ENCODE data around the gene GPR33.
"Not testable (repeated sequence)": the region's sequence is repeated elsewhere in the genome, so short reads cannot be mapped to it uniquely, and the experiment has no call there.

Gene GPR33

GRCh38 chr14:31449136-31449535 lies 38.7 kb downstream of the GPR33 start:
- H3K36me3 ChIP-seq, result peaks cover 11 to 71% (median 44%) of the 10 kb centered on the region in 11 experiments; a peak in 20 of 22 replicates

DNA sequence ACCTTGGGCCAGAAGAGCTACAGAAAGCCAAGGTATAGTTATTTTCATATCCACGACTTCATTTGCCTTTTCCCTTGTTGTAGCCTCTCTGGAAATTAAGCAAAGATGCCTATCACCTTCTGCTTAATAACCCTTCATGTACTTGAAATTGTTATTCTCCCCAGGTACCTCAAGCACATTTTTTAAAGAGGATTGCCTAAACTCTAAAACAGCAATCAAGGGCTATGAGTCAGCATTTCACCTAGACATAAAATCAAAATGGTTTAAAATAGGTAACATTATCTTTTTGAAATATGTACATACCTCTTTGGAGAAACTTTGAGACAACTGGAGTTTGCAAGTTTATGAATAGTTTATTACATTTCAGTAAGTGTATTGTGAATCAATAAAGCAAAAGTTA lies 42.1 kb downstream of the GPR33 start:
- H3K27me3 ChIP-seq, result no peaks in the 10 kb centered on the region
- no peak overlapping the region for H3K4me3 ChIP-seq
- peaks cover 0 to 48% (median 21%) of the 10 kb centered on the region in 11 experiments; a peak in 13 of 22 replicates for H3K36me3 ChIP-seq
- no peaks in the 10 kb centered on the region for H3K4me1 ChIP-seq
- no peak for TF ChIP-seq Cebpa-rat (IDR thresholded peaks at IDR 0.05)
- H3K9ac ChIP-seq, result no peak overlapping the region
- H4K20me1 ChIP-seq, result no peaks in the 10 kb centered on the region
- H3K9me3 ChIP-seq (replicated peaks in 1 of 11), result 0 out of 22 replicates have a peak, but pooled peaks cover 0 to 4% (median 0%) of the 10 kb centered on the region in 11 experiments
- no peak overlapping the region for H3K4me2 ChIP-seq
- no peak overlapping the region for H3K27ac ChIP-seq

More at GRCh38 chr14:31449136-31449535, 38.7 kb downstream of the GPR33 start:
- Histone ChIP-seq H3K27me3 (no peaks in the 10 kb centered on the region), H3K9ac (no peak overlapping the region), H3K27ac (no peak overlapping the region), H3K4me3 (no peak overlapping the region), H3K4me2 (no peak overlapping the region), H4K20me1 (no peaks in the 10 kb centered on the region), H3K9me3 (replicated peaks in 1 of 11) (0 out of 22 replicates have a peak, but pooled peaks cover 0 to 1% (median 0%) of the 10 kb centered on the region in 11 experiments), H3K4me1 (no peaks in the 10 kb centered on the region)
- no peak for TF ChIP-seq Cebpa-rat (IDR thresholded peaks at IDR 0.05)

GRCh38 chr14:31442284-31442683 lies 45.6 kb downstream of the GPR33 start:
- no peaks in the 10 kb centered on the region for H3K27me3 ChIP-seq
- H4K20me1 ChIP-seq, result no peaks in the 10 kb centered on the region
- no peak overlapping the region for H3K4me3 ChIP-seq
- TF ChIP-seq Cebpa-rat (IDR thresholded peaks at IDR 0.05), result no peak
- H3K36me3 ChIP-seq, result peaks cover 0 to 25% (median 5%) of the 10 kb centered on the region in 11 experiments; a peak in 10 of 22 replicates
- H3K4me1 ChIP-seq, result no peaks in the 10 kb centered on the region
- H3K27ac ChIP-seq, result no peak overlapping the region
- no peak overlapping the region for H3K4me2 ChIP-seq
- H3K9me3 ChIP-seq (replicated peaks in 1 of 11), result peaks cover 5 to 16% (median 11%) of the 10 kb centered on the region in 11 experiments; a peak in 18 of 22 replicates
- H3K9ac ChIP-seq, result no peak overlapping the region

DNA sequence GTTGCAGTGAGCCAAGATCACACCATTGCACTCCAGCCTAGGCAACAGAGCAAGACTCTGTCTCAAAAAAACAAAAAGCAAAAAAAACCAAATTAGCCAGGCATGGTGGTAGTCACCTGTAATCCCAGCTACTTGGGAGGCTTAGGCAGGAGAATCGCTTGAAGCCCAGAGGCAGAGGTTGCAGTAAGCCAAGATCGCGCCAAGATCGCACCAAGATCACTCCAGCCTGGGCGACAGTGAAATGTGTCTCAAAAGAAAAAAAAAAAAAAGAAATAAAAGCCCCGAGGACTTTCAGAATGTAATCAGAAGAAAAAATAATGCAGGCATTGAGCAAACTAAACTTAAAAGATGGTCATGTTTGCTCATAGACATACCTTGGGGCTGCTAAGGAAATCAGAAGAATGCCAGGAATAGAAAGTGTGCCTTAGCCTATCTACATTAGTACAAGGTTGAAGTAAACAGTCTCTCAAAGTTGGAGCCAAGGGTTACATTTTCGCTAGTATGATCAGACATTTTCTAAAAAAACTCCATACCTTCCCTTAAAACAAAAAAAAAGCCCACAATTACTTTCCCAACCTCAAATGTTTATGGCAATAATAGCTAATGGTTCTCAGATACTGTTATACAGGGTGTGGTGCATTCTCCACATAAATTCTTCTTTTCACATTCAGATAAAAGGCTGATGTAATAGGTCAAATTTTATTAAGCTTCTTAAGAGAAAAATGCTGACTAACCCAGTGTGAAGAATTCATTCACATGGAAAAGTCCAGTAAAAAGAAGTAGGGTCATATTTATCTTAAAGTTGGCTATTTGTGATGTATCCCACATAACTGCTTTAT lies 46.3 kb downstream of the GPR33 start:
- Histone ChIP-seq H3K9me3 (replicated peaks in 1 of 11) (peaks cover 5 to 16% (median 13%) of the 10 kb centered on the region in 11 experiments; a peak in 18 of 22 replicates), H4K20me1 (no peaks in the 10 kb centered on the region), H3K27me3 (no peaks in the 10 kb centered on the region), H3K36me3 (peaks cover 0 to 19% (median 5%) of the 10 kb centered on the region in 11 experiments; a peak in 9 of 22 replicates), H3K4me2 (no peak overlapping the region), H3K9ac (no peak overlapping the region), H3K27ac (no peak overlapping the region), H3K4me3 (no peak overlapping the region), H3K4me1 (no peaks in the 10 kb centered on the region)
- no peak for TF ChIP-seq Cebpa-rat (IDR thresholded peaks at IDR 0.05)

DNA sequence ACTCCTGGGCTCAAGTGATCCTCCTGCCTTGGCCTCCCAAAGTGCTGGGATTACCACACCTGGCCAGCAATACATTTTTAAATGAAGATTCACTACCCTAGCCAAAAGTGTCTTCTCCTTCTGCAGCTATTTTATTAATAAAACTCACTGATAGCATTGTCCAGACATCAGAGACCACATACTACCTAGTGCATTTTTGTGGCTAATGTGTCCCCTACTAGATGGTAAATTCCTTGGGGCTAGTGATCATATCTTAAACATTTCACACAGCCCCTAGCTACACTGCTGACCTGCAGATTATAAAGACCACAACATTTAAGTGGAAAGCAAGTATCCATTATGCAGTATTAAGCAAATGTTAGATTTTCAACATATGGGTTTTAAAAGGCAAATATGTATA lies 47.6 kb downstream of the GPR33 start:
- no peak overlapping the region for H3K27ac ChIP-seq
- H3K9ac ChIP-seq, result no peak overlapping the region
- peaks cover 0 to 8% (median 0%) of the 10 kb centered on the region in 10 experiments; a peak in 2 of 20 replicates for H3K4me1 ChIP-seq
- no peak overlapping the region for H3K4me3 ChIP-seq
- no peak overlapping the region for H3K4me2 ChIP-seq
- H3K27me3 ChIP-seq, result no peaks in the 10 kb centered on the region
- TF ChIP-seq Cebpa-rat (IDR thresholded peaks at IDR 0.05), result no peak
- peaks cover 0 to 12% (median 0%) of the 10 kb centered on the region in 11 experiments; a peak in 1 of 22 replicates for H3K36me3 ChIP-seq
- peaks cover 5 to 16% (median 13%) of the 10 kb centered on the region in 11 experiments; a peak in 18 of 22 replicates for H3K9me3 ChIP-seq (replicated peaks in 1 of 11)
- H4K20me1 ChIP-seq, result no peaks in the 10 kb centered on the region

DNA sequence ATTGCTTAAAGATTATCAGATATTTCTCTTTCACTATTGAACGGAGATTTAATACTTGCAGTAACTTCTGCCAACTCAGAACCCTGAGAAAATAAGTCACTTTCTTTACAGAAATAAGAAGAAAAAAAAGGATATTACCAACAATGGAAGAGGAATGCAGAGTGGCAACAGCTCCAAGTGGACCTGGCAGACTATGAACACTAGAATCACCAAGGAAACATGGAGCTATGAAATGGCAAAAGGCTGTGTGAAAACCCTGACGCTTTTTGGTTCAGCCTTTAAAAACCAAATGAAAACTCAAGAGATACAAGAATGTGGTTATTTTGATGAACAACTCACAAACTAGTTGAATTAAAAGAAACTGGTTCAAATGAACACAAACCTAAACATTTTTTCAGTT lies 48.3 kb downstream of the GPR33 start:
- H3K36me3 ChIP-seq, result peaks cover 0 to 12% (median 0%) of the 10 kb centered on the region in 11 experiments; a peak in 1 of 22 replicates
- no peak for TF ChIP-seq Cebpa-rat (IDR thresholded peaks at IDR 0.05)
- H3K4me2 ChIP-seq, result no peak overlapping the region
- peaks cover 0 to 9% (median 0%) of the 10 kb centered on the region in 10 experiments; a peak in 2 of 20 replicates for H3K4me1 ChIP-seq
- peaks cover 5 to 16% (median 13%) of the 10 kb centered on the region in 11 experiments; a peak in 18 of 22 replicates for H3K9me3 ChIP-seq (replicated peaks in 1 of 11)
- no peak overlapping the region for H3K27ac ChIP-seq
- no peaks in the 10 kb centered on the region for H3K27me3 ChIP-seq
- H3K4me3 ChIP-seq, result no peak overlapping the region
- no peaks in the 10 kb centered on the region for H4K20me1 ChIP-seq
- no peak overlapping the region for H3K9ac ChIP-seq

DNA sequence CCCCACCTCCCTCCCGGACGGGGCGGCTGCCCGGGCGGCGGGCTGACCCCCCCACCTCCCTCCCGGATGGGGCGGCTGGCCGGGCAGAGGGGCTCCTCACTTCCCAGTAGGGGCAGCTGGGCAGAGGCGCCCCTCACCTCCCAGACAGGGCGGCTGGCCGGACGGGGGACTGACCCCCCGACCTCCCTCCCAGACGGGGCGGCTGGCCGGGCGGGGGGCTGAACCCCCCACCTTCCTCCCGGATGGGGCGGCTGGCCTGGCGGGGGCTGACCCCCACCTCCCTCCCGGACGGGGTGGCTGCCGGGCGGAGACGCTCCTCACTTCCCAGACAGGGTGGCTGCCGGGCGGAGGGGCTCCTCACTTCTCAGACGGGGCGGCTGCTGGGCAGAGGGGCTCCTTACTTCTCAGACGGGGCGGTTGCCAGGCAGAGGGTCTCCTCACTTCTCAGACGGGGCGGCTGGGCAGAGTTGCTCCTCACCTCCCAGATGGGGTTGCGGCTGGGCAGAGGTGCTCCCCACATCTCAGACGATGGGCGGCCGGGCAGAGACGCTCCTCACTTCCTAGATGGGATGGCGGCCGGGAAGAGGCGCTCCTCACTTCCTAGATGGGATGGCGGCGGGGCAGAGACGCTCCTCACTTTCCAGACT lies 50.7 kb downstream of the GPR33 start:
- H3K9ac ChIP-seq, H3K4me3 ChIP-seq, H3K4me1 ChIP-seq: not testable (repeated sequence)

GRCh38 chr14:31435276-31435675 lies 52.6 kb downstream of the GPR33 start:
- Histone ChIP-seq H4K20me1 (no peaks in the 10 kb centered on the region), H3K9me3 (replicated peaks in 1 of 11) (peaks cover 19 to 43% (median 33%) of the 10 kb centered on the region in 11 experiments), H3K27me3 (no peaks in the 10 kb centered on the region), H3K27ac (no peak overlapping the region), H3K4me3 (no peak overlapping the region), H3K4me1 (peaks cover 0 to 9% (median 0%) of the 10 kb centered on the region in 10 experiments; a peak in 2 of 20 replicates), H3K9ac (no peak overlapping the region), H3K4me2 (peak overlapping the region in 1 of 11 experiments; percentile 40; a peak in 2 of 22 replicates), H3K36me3 (peaks cover 0 to 21% (median 7%) of the 10 kb centered on the region in 11 experiments; a peak in 5 of 22 replicates)
- TF ChIP-seq Cebpa-rat (IDR thresholded peaks at IDR 0.05), result no peak

More for the DNA sequence above, 50.7 kb downstream of the GPR33 start:
- not testable (repeated sequence) for H3K27me3 ChIP-seq, H3K4me2 ChIP-seq, H4K20me1 ChIP-seq, H3K27ac ChIP-seq
- Histone ChIP-seq H3K9me3 (replicated peaks in 1 of 11) (peaks cover 11 to 27% (median 18%) of the 10 kb centered on the region in 11 experiments; a peak in 20 of 22 replicates), H3K36me3 (peaks cover 0 to 14% (median 3%) of the 10 kb centered on the region in 11 experiments; a peak in 5 of 22 replicates)
